Adipocyte (in vitro differentiated cells): ENCODE results near the gene TP73.
"Not testable (repeated sequence)": the region's sequence is repeated elsewhere in the genome, so short reads cannot be mapped to it uniquely, and the experiment has no call there.

Experiments
- DNase-seq: peaks from one replicate; pipeline ENCODE4 v3.0.0-alpha.2; 2015; ENCODE audit warnings: low read depth
- H3K27me3 ChIP-seq: replicated peaks from 2 replicates; pipeline ENCODE4 v1.7.0; 2013; ENCODE audit warnings: mild to moderate bottlenecking, low read length, moderate library complexity; ENCODE audit not compliant: control insufficient read depth, insufficient read depth
- H3K36me3 ChIP-seq: 2 replicates; pipeline ENCODE4 v1.7.0; 2013; ENCODE audit warnings: low read length, mild to moderate bottlenecking, moderate library complexity; ENCODE audit not compliant: control insufficient read depth, insufficient read depth, severe bottlenecking
- H3K4me1 ChIP-seq: 2 replicates; pipeline ENCODE4 v1.7.0; 2013; ENCODE audit warnings: mild to moderate bottlenecking, low read length, moderate library complexity; ENCODE audit not compliant: control insufficient read depth, insufficient read depth
- H3K4me3 ChIP-seq: 2 replicates; pipeline ENCODE4 v1.7.0; 2013; ENCODE audit warnings: mild to moderate bottlenecking, low read length, moderate library complexity
- H3K9ac ChIP-seq: 2 replicates; pipeline ENCODE4 v1.7.0; 2013; ENCODE audit warnings: mild to moderate bottlenecking, low read length, moderate library complexity
- H3K9me3 ChIP-seq: 2 replicates; pipeline ENCODE4 v1.7.0; 2013; ENCODE audit warnings: mild to moderate bottlenecking, low read length, moderate library complexity; ENCODE audit not compliant: control insufficient read depth

TP73 gene

GRCh38 chr1:3717715-3718601 is 65.6 kb downstream of the TP73 start:
- Histone ChIP-seq H3K9me3 (no peaks in the 10 kb centered on the region), H3K36me3 (no peaks in the 10 kb centered on the region), H3K4me1 (no peaks in the 10 kb centered on the region), H3K27me3 (peaks cover 53% of the 10 kb centered on the region), H3K4me3 (no peak overlapping the region), H3K9ac (no peak overlapping the region)
- peak; percentile 53 for DNase-seq

GRCh38 chr1:3718764-3719163 is 66.4 kb downstream of the TP73 start:
- no peak overlapping the region for H3K4me3 ChIP-seq
- no peaks in the 10 kb centered on the region for H3K4me1 ChIP-seq
- no peaks in the 10 kb centered on the region for H3K9me3 ChIP-seq
- DNase-seq, result no peak
- peaks cover 45% of the 10 kb centered on the region for H3K27me3 ChIP-seq
- H3K9ac ChIP-seq, result no peak overlapping the region
- no peaks in the 10 kb centered on the region for H3K36me3 ChIP-seq

- DNase-seq, result no peak
- no peaks in the 10 kb centered on the region for H3K9me3 ChIP-seq
- H3K27me3 ChIP-seq, result peaks cover 24% of the 10 kb centered on the region
- H3K36me3 ChIP-seq, result no peaks in the 10 kb centered on the region
- H3K4me3 ChIP-seq, result no peak overlapping the region
- no peak overlapping the region for H3K9ac ChIP-seq
- no peaks in the 10 kb centered on the region for H3K4me1 ChIP-seq
These were observed 69.7 kb downstream of the TP73 start for GRCh38 chr1:3721955-3722465.

DNA sequence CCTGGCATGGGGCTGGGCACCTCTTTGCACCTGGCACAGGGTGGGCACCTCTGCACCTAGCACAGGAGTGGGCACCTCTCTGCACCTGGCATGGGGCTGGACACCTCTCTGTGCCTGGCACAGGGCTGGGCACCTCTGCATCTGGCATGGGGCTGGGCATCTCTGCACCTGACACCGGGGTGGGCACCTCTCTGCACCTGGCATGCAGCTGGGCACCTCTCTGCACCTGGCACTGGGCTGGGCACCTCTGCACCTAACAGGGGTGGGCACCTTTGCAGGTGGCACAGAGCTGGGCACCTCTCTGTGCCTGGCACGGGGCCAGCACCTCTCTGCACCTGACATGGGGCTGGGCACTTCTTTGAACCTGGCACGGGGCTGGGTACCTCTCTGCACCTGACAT is 70.5 kb downstream of the TP73 start:
- no peak overlapping the region for H3K9ac ChIP-seq
- H3K4me3 ChIP-seq, result no peak overlapping the region
- H3K27me3 ChIP-seq, result peaks cover 18% of the 10 kb centered on the region

DNA sequence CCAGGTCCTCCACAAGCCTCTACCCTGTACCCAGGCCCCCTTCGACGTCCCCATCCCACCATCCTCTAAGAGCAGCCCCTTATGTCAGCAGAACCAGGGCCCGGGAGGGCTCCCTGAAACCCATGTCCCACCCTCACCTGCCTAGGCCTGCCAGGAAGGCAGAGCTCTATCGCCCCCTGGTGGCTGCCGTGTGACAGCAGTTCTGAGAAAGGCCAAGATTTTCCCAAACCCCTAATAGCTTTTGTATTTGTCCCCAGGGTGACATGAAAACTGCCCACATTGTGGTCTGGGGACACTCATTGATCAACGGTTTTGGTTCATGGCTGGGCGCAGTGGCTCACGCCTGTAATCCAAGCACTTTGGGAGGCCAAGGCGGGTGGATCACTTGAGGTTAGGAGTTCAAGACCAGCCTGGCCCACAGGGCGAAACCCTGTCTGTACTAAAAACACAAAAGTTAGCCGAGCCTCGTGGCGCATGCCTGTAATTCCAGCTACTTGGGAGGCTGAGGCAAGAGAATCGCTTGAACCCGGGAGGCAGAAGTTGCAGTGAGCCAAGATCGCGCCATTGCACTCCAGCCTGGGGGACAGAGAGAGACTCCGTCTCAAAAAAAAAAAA is 72.2 kb downstream of the TP73 start:
- H3K36me3 ChIP-seq, H3K4me3 ChIP-seq, H3K4me1 ChIP-seq, H3K9me3 ChIP-seq, H3K9ac ChIP-seq: not testable (repeated sequence)
- peak; percentile 86 for DNase-seq
- H3K27me3 ChIP-seq, result peaks cover 15% of the 10 kb centered on the region

More for the DNA sequence above, 70.5 kb downstream of the TP73 start:
- Histone ChIP-seq H3K9me3 (no peaks in the 10 kb centered on the region), H3K4me1 (no peaks in the 10 kb centered on the region), H3K36me3 (no peaks in the 10 kb centered on the region)
- no peak for DNase-seq

DNA sequence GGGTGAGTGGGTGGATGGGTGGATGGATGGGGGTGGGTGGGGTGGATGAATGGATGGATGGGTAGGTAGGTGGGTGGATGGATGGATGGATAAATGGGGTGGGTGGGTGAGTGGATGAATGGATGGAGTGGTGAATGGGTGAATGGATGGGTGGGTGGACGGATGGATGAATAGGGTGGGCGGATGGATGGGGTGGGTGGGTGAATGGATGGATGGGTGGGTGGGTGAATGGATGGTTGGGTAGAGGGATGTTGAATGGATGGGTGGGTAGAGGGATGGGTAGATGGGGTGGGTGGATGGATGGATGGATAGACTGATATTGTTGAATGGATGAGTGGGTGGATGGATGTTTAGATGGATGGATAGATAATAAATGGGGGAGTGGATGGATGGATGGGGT is 73.0 kb downstream of the TP73 start:
- no peaks in the 10 kb centered on the region for H3K9me3 ChIP-seq
- peaks cover 22% of the 10 kb centered on the region for H3K27me3 ChIP-seq
- no peaks in the 10 kb centered on the region for H3K4me1 ChIP-seq
- no peak for DNase-seq
- H3K4me3 ChIP-seq, result no peak overlapping the region
- H3K36me3 ChIP-seq, result no peaks in the 10 kb centered on the region
- no peak overlapping the region for H3K9ac ChIP-seq

DNA sequence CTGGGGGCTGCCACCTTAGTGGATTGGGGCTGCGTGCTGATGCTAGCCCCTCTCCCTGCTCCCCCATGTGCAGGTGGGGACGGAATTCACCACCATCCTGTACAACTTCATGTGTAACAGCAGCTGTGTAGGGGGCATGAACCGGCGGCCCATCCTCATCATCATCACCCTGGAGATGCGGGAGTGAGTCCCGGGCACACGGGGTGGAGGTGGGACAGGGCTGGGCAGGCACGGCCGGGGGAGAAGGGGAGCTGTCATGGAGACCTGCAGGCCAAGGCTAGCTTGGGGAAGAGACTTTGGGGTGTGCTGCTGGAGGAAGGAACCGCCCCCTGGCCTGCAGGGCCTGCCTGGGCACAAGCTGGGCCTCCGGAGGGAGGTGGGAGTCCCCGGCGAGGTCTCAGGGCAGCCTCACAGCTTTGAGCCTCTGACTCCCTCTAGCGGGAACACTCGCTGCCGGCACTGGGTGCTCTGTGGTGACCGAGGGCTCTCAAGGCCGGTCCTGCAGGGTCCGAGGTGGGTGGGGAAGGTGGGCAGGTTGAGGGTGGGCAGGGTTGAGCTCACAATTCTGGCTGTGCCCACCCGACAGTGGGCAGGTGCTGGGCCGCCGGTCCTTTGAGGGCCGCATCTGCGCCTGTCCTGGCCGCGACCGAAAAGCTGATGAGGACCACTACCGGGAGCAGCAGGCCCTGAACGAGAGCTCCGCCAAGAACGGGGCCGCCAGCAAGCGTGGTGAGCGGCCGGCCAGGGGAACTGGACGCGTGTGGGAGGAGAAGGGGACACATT is 74.9 kb downstream of the TP73 start:
- H3K9me3 ChIP-seq, result no peaks in the 10 kb centered on the region
- H3K9ac ChIP-seq, result no peak overlapping the region
- no peaks in the 10 kb centered on the region for H3K36me3 ChIP-seq
- peaks cover 37% of the 10 kb centered on the region for H3K27me3 ChIP-seq
- H3K4me3 ChIP-seq, result no peak overlapping the region
- no peaks in the 10 kb centered on the region for H3K4me1 ChIP-seq
- DNase-seq, result peak; percentile 31

DNA sequence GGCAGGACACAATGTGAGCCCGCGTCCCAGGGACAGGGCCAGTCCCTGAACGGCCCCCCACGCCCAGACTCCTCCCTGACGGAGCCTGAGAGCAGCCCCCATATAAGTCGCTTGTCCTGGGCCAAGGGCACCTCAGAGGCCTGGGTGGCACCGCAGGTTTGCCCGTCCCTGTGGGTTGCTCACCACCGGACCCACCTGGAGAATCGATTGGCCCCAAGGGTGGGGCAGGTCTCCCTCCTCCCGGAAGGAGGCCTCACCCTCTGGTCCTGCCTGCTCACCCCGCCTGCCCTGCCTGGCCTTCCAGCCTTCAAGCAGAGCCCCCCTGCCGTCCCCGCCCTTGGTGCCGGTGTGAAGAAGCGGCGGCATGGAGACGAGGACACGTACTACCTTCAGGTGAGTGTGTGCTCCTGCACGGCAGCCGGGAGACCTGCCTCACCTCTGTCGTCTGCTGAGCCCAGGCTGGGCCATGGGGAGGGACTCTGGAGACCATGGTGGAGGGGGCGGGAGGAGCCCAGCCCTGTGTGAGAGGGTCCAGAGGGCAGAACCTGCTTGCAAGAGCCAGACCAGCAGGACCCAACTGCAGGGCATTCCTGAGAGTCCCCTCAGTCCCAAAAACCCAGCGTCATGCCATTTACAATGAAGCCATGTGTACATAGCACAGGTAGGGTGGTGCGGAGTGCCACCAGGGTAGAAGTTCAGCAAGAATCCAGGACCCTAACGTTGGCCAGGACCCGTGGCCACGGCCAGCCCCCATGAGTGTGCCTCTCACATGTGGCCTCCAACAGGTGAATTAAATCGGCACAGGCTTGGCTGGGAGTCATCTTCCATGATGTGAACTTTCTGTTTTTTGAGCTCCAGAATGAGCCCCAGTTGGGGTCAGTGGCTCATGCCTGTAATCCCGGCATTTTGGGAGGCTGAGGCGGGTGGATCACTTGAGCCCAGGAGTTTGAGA is 75.8 kb downstream of the TP73 start:
- Histone ChIP-seq H3K9me3 (no peaks in the 10 kb centered on the region), H3K4me3 (no peak overlapping the region), H3K4me1 (no peaks in the 10 kb centered on the region), H3K9ac (no peak overlapping the region), H3K36me3 (no peaks in the 10 kb centered on the region), H3K27me3 (peaks cover 40% of the 10 kb centered on the region)
- no peak for DNase-seq

GRCh38 chr1:3729594-3730542 is 77.6 kb downstream of the TP73 start:
- Histone ChIP-seq H3K27me3 (peaks cover 40% of the 10 kb centered on the region), H3K36me3 (no peaks in the 10 kb centered on the region), H3K9ac (no peak overlapping the region), H3K4me1 (no peaks in the 10 kb centered on the region), H3K4me3 (no peak overlapping the region), H3K9me3 (no peaks in the 10 kb centered on the region)
- no peak for DNase-seq
